Astrocyte (in vitro differentiated cells and primary cell): ENCODE results near the gene KDM2B. TPM values are rescaled to one million over a fixed set of nuclear protein-coding genes. Genes with fewer than 3 reads are reported as not detected.

ENCODE experiments used
- DNase-seq: peaks from one replicate; pipeline ENCODE4 v3.0.0-alpha.2; 2010; ENCODE audit warnings: low read depth
- FAIRE-seq: peaks from 2 replicates; lab custom pipeline; 2011; peaks lifted over from hg19 to GRCh38; lab: Jason Lieb, UNC
- H2AFZ ChIP-seq: 2 replicates; pipeline ENCODE4 v1.6.0; 2012; ENCODE audit warnings: low read depth, low read length, inconsistent platforms
- H3K27ac ChIP-seq: 2 replicates; pipeline ENCODE4 v1.5.1; 2011; ENCODE audit warnings: low read depth, low read length, inconsistent platforms
- H3K27me3 ChIP-seq: 2 replicates; pipeline ENCODE4 v1.6.0; 2011; ENCODE audit warnings: low read length, inconsistent platforms; ENCODE audit not compliant: insufficient read depth
- H3K36me3 ChIP-seq: 2 replicates; pipeline ENCODE4 v1.5.1; 2011; ENCODE audit warnings: low read length, inconsistent platforms; ENCODE audit not compliant: insufficient read depth
- H3K4me1 ChIP-seq: 2 replicates; pipeline ENCODE4 v1.5.1; 2011; ENCODE audit warnings: low read length, inconsistent platforms; ENCODE audit not compliant: insufficient read depth
- H3K4me2 ChIP-seq: 2 replicates; pipeline ENCODE4 v1.6.0; 2012; ENCODE audit warnings: low read length, inconsistent platforms
- H3K4me3 ChIP-seq: 2 replicates; pipeline ENCODE4 v1.5.1; 2011; ENCODE audit warnings: low read depth, mild to moderate bottlenecking, low read length, inconsistent platforms; ENCODE audit not compliant: insufficient read depth
- H3K79me2 ChIP-seq: 2 replicates; pipeline ENCODE4 v1.6.0; 2012; ENCODE audit warnings: mild to moderate bottlenecking, low read length, inconsistent platforms; ENCODE audit not compliant: insufficient read depth
- H3K9ac ChIP-seq: 2 replicates; pipeline ENCODE4 v1.6.0; 2012; ENCODE audit warnings: mild to moderate bottlenecking, low read length, inconsistent platforms
- H3K9me3 ChIP-seq: 2 replicates; pipeline ENCODE4 v1.5.1; 2012; ENCODE audit warnings: low read depth, mild to moderate bottlenecking, low read length, inconsistent platforms; ENCODE audit not compliant: insufficient read depth
- H4K20me1 ChIP-seq: 2 replicates; pipeline ENCODE4 v1.6.0; 2012; ENCODE audit warnings: low read length, inconsistent platforms; ENCODE audit not compliant: insufficient read depth
- H3K27ac Mint-ChIP-seq: one replicate; pipeline ENCODE4 v1.8.0; 2021; ENCODE audit warnings: mild to moderate bottlenecking, mixed read lengths; ENCODE audit not compliant: unreplicated experiment
- H3K27me3 Mint-ChIP-seq: one replicate; pipeline ENCODE4 v1.8.0; 2021; ENCODE audit warnings: low read depth, mixed read lengths; ENCODE audit not compliant: unreplicated experiment
- H3K36me3 Mint-ChIP-seq: one replicate; pipeline ENCODE4 v1.8.0; 2021; ENCODE audit warnings: low read depth, mixed read lengths; ENCODE audit not compliant: unreplicated experiment
- H3K4me1 Mint-ChIP-seq: one replicate; pipeline ENCODE4 v1.8.0; 2021; ENCODE audit warnings: low read depth, mixed read lengths; ENCODE audit not compliant: unreplicated experiment
- H3K4me3 Mint-ChIP-seq: one replicate; pipeline ENCODE4 v1.8.0; 2021; ENCODE audit warnings: mild to moderate bottlenecking, moderate library complexity, mixed read lengths; ENCODE audit not compliant: unreplicated experiment
- H3K9me3 Mint-ChIP-seq: one replicate; pipeline ENCODE4 v1.8.0; 2021; ENCODE audit warnings: mild to moderate bottlenecking, mixed read lengths; ENCODE audit not compliant: unreplicated experiment
- EZH2 ChIP-seq: IDR thresholded peaks from 2 replicates; pipeline ENCODE4 v1.6.1; 2012; ENCODE audit warnings: mild to moderate bottlenecking, low read length, inconsistent platforms; ENCODE audit not compliant: insufficient read depth
- total RNA-seq: library from RNA; stranded (reverse); gene quantifications from 2 replicates; pipeline ENCODE4 v1.2.1, GENCODE V29; 2021
- TF ChIP-seq, protein P1 (sequence below): IDR thresholded peaks from 2 replicates; pipeline ENCODE4 v1.5.1; 2011; ENCODE audit warnings: low read depth, mild to moderate bottlenecking, inconsistent platforms, low read length, moderate library complexity; ENCODE audit not compliant: insufficient read depth

Gene KDM2B
- total RNA-seq, 1 donor from 2014 or later, result 23.4 TPM

GRCh38 chr12:121626853-121627640 is 46.2 kb upstream of the KDM2B start:
- Histone ChIP-seq H3K9me3 (no peaks in the 10 kb centered on the region), H3K4me1 (peaks cover 24% of the 10 kb centered on the region), H4K20me1 (peaks cover 17% of the 10 kb centered on the region), H3K27ac (peak overlapping the region; percentile 74), H3K4me3 (peak overlapping the region; percentile 71), H3K9ac (peak overlapping the region; percentile 78), H3K4me2 (peak overlapping the region; percentile 92), H3K79me2 (peaks cover 38% of the 10 kb centered on the region), H3K36me3 (no peaks in the 10 kb centered on the region), H3K27me3 (no peaks in the 10 kb centered on the region), H2AFZ (peak overlapping the region; percentile 74)
- peak overlapping the region; percentile 89 for H3K4me3 Mint-ChIP-seq
- DNase-seq (peak; percentile 54), FAIRE-seq (no peak)
- no peaks in the 10 kb centered on the region for H3K36me3 Mint-ChIP-seq
- H3K27me3 Mint-ChIP-seq, result no peaks in the 10 kb centered on the region
- peaks cover 15% of the 10 kb centered on the region for H3K4me1 Mint-ChIP-seq
- H3K9me3 Mint-ChIP-seq, result no peaks in the 10 kb centered on the region
- H3K27ac Mint-ChIP-seq, result peak overlapping the region; percentile 80
- no peak for TF ChIP-seq EZH2

DNA sequence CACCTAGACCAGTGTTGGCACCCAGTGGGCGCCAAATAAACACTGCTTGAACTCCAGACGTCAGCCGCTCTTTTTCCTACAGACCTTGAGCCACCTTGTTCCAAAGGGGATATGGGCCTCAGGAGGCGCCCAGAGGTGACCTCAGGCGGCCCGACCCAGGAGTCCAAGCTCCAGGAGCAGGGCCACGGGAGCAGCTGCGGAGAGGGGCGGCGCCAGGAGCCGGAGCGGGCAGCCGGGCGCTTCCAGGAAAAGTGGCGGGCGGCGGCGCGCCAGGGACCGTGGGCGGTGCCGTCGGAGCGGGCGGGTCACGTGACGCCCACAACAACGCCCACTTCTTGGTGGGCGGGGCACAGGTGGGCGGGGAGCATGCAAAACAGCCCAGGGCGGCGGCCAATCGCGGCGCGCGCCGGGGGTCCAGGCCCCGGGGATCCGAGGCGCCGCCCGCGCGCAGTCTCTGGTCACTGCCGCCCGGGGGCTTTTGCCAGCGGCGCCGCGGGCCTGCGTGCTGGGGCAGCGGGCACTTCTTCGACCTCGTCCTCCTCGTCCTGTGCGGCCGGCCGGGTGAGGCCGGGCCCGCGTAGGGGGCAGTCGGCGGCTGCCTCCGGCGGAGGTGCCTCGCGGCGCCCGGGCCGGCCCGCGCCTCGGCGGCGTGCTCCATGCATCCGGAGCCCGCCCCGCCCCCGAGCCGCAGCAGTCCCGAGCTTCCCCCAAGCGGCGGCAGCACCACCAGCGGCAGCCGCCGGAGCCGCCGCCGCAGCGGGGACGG is 45.4 kb upstream of the KDM2B start, which contains the start of gene ORAI1:
Gene ORAI1 (plus strand): TSS at position 444 of the 766 bp plus-strand sequence.
- H3K27ac ChIP-seq, result peak within 1 kb of the TSS; percentile 74
- H3K4me1 ChIP-seq, result peaks cover 24% of the 10 kb centered on the region
- H3K4me1 Mint-ChIP-seq, result peaks cover 13% of the 10 kb centered on the region
- FAIRE-seq (no peak), DNase-seq (peak; percentile 78)
- peak within 1 kb of the TSS; percentile 89 for H3K4me3 Mint-ChIP-seq
- H3K4me3 ChIP-seq, result peak within 1 kb of the TSS; percentile 71
- TF ChIP-seq, protein P1, sequence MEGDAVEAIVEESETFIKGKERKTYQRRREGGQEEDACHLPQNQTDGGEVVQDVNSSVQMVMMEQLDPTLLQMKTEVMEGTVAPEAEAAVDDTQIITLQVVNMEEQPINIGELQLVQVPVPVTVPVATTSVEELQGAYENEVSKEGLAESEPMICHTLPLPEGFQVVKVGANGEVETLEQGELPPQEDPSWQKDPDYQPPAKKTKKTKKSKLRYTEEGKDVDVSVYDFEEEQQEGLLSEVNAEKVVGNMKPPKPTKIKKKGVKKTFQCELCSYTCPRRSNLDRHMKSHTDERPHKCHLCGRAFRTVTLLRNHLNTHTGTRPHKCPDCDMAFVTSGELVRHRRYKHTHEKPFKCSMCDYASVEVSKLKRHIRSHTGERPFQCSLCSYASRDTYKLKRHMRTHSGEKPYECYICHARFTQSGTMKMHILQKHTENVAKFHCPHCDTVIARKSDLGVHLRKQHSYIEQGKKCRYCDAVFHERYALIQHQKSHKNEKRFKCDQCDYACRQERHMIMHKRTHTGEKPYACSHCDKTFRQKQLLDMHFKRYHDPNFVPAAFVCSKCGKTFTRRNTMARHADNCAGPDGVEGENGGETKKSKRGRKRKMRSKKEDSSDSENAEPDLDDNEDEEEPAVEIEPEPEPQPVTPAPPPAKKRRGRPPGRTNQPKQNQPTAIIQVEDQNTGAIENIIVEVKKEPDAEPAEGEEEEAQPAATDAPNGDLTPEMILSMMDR, result no peak
- TF ChIP-seq EZH2, result no peak
- H2AFZ ChIP-seq, result peak within 1 kb of the TSS; percentile 91
- H3K9ac ChIP-seq, result peak within 1 kb of the TSS; percentile 78
- H3K79me2 ChIP-seq, result peaks cover 32% of the 10 kb centered on the region
- no peaks in the 10 kb centered on the region for H3K27me3 Mint-ChIP-seq
- H3K36me3 Mint-ChIP-seq, result no peaks in the 10 kb centered on the region
- H4K20me1 ChIP-seq, result peaks cover 15% of the 10 kb centered on the region
- H3K9me3 Mint-ChIP-seq, result no peaks in the 10 kb centered on the region
- peak within 1 kb of the TSS; percentile 80 for H3K27ac Mint-ChIP-seq
- H3K27me3 ChIP-seq, result no peaks in the 10 kb centered on the region
- H3K36me3 ChIP-seq, result no peaks in the 10 kb centered on the region
- H3K9me3 ChIP-seq, result no peaks in the 10 kb centered on the region
- H3K4me2 ChIP-seq, result peak within 1 kb of the TSS; percentile 92

- H3K27me3 ChIP-seq, result no peaks in the 10 kb centered on the region
- no peaks in the 10 kb centered on the region for H4K20me1 ChIP-seq
- H3K9me3 ChIP-seq, result no peaks in the 10 kb centered on the region
- no peaks in the 10 kb centered on the region for H3K27me3 Mint-ChIP-seq
- peaks cover 7% of the 10 kb centered on the region for H3K4me1 ChIP-seq
- H2AFZ ChIP-seq, result peak overlapping the region; percentile 73
- H3K4me1 Mint-ChIP-seq, result peaks cover 6% of the 10 kb centered on the region
- no peak for TF ChIP-seq EZH2
- TF ChIP-seq, protein P1, result no peak
- no peak for DNase-seq
- H3K36me3 Mint-ChIP-seq, result no peaks in the 10 kb centered on the region
- H3K4me3 Mint-ChIP-seq, result no peak overlapping the region
- FAIRE-seq, result no peak
- no peak overlapping the region for H3K4me2 ChIP-seq
- H3K79me2 ChIP-seq, result no peaks in the 10 kb centered on the region
- no peak overlapping the region for H3K4me3 ChIP-seq
- H3K27ac ChIP-seq, result no peak overlapping the region
- no peak overlapping the region for H3K27ac Mint-ChIP-seq
- no peaks in the 10 kb centered on the region for H3K36me3 ChIP-seq
- no peaks in the 10 kb centered on the region for H3K9me3 Mint-ChIP-seq
- no peak overlapping the region for H3K9ac ChIP-seq
Measured at GRCh38 chr12:121620333-121620891, 39.6 kb upstream of the KDM2B start.
